PFSK-1 (cell line): ENCODE measurements around the gene EFNA5.

Experiments
- POLR2AphosphoS5 ChIP-seq: IDR thresholded peaks from 2 replicates; pipeline ENCODE4 v1.6.1; 2012; ENCODE audit warnings: low read depth, mild to moderate bottlenecking, control low read depth, low read length, moderate library complexity
- TAF1 ChIP-seq: IDR thresholded peaks from 2 replicates; pipeline ENCODE4 v1.6.1; 2012; ENCODE audit warnings: low read length, control low read depth, borderline replicate concordance; ENCODE audit not compliant: insufficient read depth

- TF ChIP-seq TAF1 (no peak), POLR2AphosphoS5 (no peak)
These were observed 262.2 kb downstream of the EFNA5 start for GRCh38 chr5:107408564-107408963.
